IPS DF 6.9 (cell line): ENCODE data around the gene SLC8A1.

Experiments used
- DNase-seq: peaks from one replicate; pipeline ENCODE4 v3.0.0-alpha.2; 2013; ENCODE audit warnings: low read depth, low spot score
- H3K27ac ChIP-seq: one replicate; pipeline ENCODE4 v1.5.1; 2013; ENCODE audit warnings: low read length, control low read depth
- H3K27me3 ChIP-seq: 2 replicates; pipeline ENCODE4 v1.6.1; 2013; ENCODE audit warnings: mild to moderate bottlenecking, low read length; ENCODE audit not compliant: control insufficient read depth, insufficient read depth
- H3K36me3 ChIP-seq: 2 replicates; pipeline ENCODE4 v1.6.1; 2013; ENCODE audit warnings: low read length; ENCODE audit not compliant: control insufficient read depth, insufficient read depth
- H3K4me1 ChIP-seq: 2 replicates; pipeline ENCODE4 v1.6.1; 2013; ENCODE audit warnings: low read length; ENCODE audit not compliant: control insufficient read depth, insufficient read depth
- H3K4me3 ChIP-seq: 2 replicates; pipeline ENCODE4 v1.5.1; 2013; ENCODE audit warnings: mild to moderate bottlenecking, low read length
- H3K9me3 ChIP-seq: 2 replicates; pipeline ENCODE4 v1.6.1; 2013; ENCODE audit warnings: low read length, inconsistent platforms; ENCODE audit not compliant: control insufficient read depth, insufficient read depth
- WGBS: extraction: QIAGEN DNeasy Blood & Tissue Kit; methylation state at CpG from one replicate; pipeline ENCODE4 v1.1.7; 2013; ENCODE audit warnings: mixed read lengths, missing lambda C conversion rate; ENCODE audit not compliant: insufficient read length, insufficient coverage; 5-methylcytosine and 5-hydroxymethylcytosine counted together

Gene SLC8A1

DNA sequence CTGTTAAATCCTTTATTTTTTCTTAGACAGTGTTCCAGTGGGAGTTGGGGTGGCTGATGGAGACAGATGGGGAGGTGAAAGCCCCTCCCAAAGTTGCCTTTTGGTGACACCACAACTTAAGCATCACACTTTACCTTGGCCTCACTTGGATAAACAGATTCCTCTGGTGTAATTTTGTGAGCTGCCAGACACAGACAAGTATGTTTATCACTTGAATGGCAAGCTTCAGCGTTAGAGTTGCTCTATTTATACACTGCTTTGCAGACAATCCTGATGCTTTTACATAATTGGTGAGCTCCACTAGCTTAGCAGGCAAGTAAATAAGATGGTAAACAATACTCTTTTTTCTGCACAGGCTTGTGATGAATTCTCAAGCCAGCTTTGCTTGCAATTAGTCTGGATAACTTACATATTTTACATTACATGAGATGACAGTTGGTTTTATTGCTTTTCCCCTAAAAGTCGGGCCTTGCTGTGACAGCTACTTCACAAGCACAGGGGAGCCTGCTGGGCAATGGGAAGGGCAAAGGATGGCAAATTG is 226.2 kb downstream of the SLC8A1 start:
- Histone ChIP-seq H3K4me3 (no peak overlapping the region), H3K27me3 (no peaks in the 10 kb centered on the region), H3K4me1 (no peaks in the 10 kb centered on the region), H3K9me3 (no peaks in the 10 kb centered on the region), H3K36me3 (no peaks in the 10 kb centered on the region), H3K27ac (no peak overlapping the region)
- no peak for DNase-seq
- WGBS = no CpG with 5 or more reads among the region's 2 CpGs

GRCh38 chr2:40224318-40224717 is 227.6 kb downstream of the SLC8A1 start:
- no peak overlapping the region for H3K4me3 ChIP-seq
- no peak for DNase-seq
- WGBS = no CpG with 5 or more reads among the region's 4 CpGs
- no peaks in the 10 kb centered on the region for H3K27me3 ChIP-seq
- no peaks in the 10 kb centered on the region for H3K36me3 ChIP-seq
- no peak overlapping the region for H3K27ac ChIP-seq
- H3K9me3 ChIP-seq = no peaks in the 10 kb centered on the region
- H3K4me1 ChIP-seq = no peaks in the 10 kb centered on the region

DNA sequence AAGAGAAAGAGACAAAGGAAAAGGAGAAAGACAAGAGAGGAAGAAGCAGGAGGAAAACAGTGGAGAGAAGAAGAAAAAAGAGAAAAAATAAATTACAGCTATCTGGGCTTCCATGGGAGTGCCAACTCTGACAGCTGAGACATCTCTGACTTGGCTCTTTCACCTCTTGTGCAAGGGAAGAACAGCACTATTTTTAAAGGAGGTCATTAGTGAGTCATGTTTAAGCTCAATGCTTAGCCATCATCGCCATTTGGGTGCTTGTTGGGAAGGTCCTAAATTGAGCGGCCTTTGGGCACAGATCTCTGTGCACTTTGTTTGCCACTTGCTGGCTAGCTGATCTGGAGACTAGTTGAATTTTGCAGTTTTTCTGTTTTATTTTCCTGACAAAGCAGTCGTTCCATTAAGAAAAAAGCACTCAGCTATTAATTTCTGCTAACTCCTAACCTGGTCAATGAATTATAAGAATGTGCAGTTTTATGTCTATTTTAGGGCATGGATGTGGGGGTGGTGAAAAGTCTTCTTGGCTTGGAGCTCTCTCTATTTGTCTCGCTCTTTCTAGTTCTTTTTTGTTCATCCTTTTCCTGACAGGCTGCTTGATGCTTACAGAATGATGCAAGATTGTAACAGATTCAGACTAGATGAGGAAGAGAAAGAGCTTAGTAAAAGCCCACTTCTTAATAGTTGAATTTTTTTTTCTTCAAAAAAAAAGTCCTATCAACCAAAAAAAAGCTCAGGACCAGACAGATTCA is 231.5 kb downstream of the SLC8A1 start:
- no peak overlapping the region for H3K27ac ChIP-seq
- H3K4me3 ChIP-seq = no peak overlapping the region
- H3K4me1 ChIP-seq = no peaks in the 10 kb centered on the region
- H3K36me3 ChIP-seq = no peaks in the 10 kb centered on the region
- no peaks in the 10 kb centered on the region for H3K9me3 ChIP-seq
- DNase-seq = no peak
- no peaks in the 10 kb centered on the region for H3K27me3 ChIP-seq
- WGBS = no CpG with 5 or more reads among the region's 4 CpGs

DNA sequence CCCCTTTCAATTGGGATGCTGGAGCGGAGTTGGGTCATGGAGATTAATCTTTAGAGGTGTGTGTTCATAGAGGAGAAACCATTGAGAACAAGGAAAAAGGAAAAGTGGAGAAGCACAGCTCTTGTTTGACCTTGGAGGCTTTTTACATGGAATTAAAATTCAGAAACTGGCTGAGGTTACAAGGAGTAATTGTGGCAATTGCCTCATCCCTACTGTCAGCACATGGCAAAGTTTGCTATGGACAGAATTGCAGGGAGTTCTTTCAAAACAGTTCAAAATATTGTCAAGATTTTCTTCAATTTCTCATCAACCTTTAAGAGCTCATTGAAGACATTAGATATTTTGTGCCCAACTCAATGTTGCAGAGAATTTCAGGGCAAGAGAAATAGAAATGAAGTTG is 232.7 kb downstream of the SLC8A1 start:
- Histone ChIP-seq H3K4me1 (no peaks in the 10 kb centered on the region), H3K9me3 (no peaks in the 10 kb centered on the region), H3K4me3 (no peak overlapping the region), H3K36me3 (no peaks in the 10 kb centered on the region), H3K27ac (no peak overlapping the region), H3K27me3 (no peaks in the 10 kb centered on the region)
- DNase-seq = no peak
- WGBS = no CpG with 5 or more reads among the region's 1 CpG

GRCh38 chr2:40218679-40219078 is 233.2 kb downstream of the SLC8A1 start:
- no peaks in the 10 kb centered on the region for H3K36me3 ChIP-seq
- no peak for DNase-seq

GRCh38 chr2:40213619-40214018 is 238.3 kb downstream of the SLC8A1 start:
- Histone ChIP-seq H3K9me3 (no peaks in the 10 kb centered on the region), H3K36me3 (no peaks in the 10 kb centered on the region), H3K27me3 (no peaks in the 10 kb centered on the region), H3K4me1 (no peaks in the 10 kb centered on the region), H3K4me3 (no peak overlapping the region), H3K27ac (no peak overlapping the region)
- WGBS = no CpG with 5 or more reads among the region's 3 CpGs
- DNase-seq = no peak

More at GRCh38 chr2:40218679-40219078, 233.2 kb downstream of the SLC8A1 start:
- Histone ChIP-seq H3K4me1 (no peaks in the 10 kb centered on the region), H3K27me3 (no peaks in the 10 kb centered on the region), H3K4me3 (no peak overlapping the region), H3K27ac (no peak overlapping the region), H3K9me3 (no peaks in the 10 kb centered on the region)
- no CpG with 5 or more reads among the region's 3 CpGs for WGBS

GRCh38 chr2:40213071-40213470 is 238.8 kb downstream of the SLC8A1 start:
- Histone ChIP-seq H3K4me1 (no peaks in the 10 kb centered on the region), H3K27me3 (no peaks in the 10 kb centered on the region), H3K27ac (no peak overlapping the region), H3K36me3 (no peaks in the 10 kb centered on the region), H3K9me3 (no peaks in the 10 kb centered on the region), H3K4me3 (no peak overlapping the region)
- no peak for DNase-seq
- no CpG with 5 or more reads among the region's 1 CpG for WGBS

- Histone ChIP-seq H3K27ac (no peak overlapping the region), H3K9me3 (no peaks in the 10 kb centered on the region), H3K36me3 (no peaks in the 10 kb centered on the region), H3K4me3 (no peak overlapping the region), H3K27me3 (no peaks in the 10 kb centered on the region), H3K4me1 (no peaks in the 10 kb centered on the region)
- no peak for DNase-seq
- no CpG with 5 or more reads among the region's 1 CpG for WGBS
Observed at GRCh38 chr2:40210968-40211353, 240.9 kb downstream of the SLC8A1 start.

- Histone ChIP-seq H3K4me3 (no peak overlapping the region), H3K9me3 (no peaks in the 10 kb centered on the region), H3K27me3 (no peaks in the 10 kb centered on the region), H3K4me1 (no peaks in the 10 kb centered on the region), H3K36me3 (no peaks in the 10 kb centered on the region), H3K27ac (no peak overlapping the region)
- peak; percentile 9 for DNase-seq
- no CpG with 5 or more reads among the region's 1 CpG for WGBS
Observed at GRCh38 chr2:40210344-40210967, 241.4 kb downstream of the SLC8A1 start.

DNA sequence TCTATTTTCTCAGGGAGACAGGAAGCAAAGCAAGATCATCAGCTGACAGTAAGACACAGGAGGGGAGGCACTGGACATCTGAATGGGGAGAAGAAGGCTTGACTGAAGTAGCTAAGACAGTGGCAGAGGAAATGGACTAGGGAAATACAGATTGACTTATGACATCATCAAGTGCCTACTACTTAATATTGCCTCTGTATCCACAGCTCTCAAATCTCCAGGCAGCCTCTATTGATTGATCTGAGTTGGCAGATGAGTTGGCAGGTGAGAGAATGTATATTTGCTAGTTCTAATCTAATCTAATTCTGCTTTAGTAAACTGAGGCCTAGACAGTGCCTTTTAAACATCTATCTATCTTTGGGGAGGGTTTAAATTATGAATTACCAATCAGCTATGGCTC is 242.1 kb downstream of the SLC8A1 start:
- H3K4me3 ChIP-seq = no peak overlapping the region
- H3K4me1 ChIP-seq = no peaks in the 10 kb centered on the region
- DNase-seq = no peak
- H3K9me3 ChIP-seq = no peaks in the 10 kb centered on the region
- no peaks in the 10 kb centered on the region for H3K27me3 ChIP-seq
- no peaks in the 10 kb centered on the region for H3K36me3 ChIP-seq
- no peak overlapping the region for H3K27ac ChIP-seq

DNA sequence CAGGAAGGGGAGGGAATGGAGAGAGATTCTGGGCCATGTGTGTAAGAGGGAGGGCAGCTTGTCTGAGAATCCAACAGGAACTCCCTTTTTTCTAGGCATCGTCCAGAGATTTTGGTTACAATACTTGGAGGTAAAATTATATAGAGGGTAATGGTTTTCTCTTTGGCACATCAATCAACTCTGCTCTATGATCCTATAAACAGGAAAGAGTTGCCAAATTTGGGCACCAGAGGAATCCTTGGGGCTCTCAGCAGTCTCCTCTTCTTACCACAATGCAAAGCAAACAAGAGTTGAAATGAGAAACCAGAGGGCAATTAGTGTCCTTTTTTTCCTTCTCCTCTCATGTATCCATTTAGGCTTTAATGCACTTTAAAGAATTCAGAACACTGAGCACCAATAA is 243.4 kb downstream of the SLC8A1 start:
- Histone ChIP-seq H3K4me3 (no peak overlapping the region), H3K4me1 (no peaks in the 10 kb centered on the region), H3K27ac (no peak overlapping the region), H3K9me3 (no peaks in the 10 kb centered on the region), H3K27me3 (no peaks in the 10 kb centered on the region), H3K36me3 (no peaks in the 10 kb centered on the region)
- DNase-seq = no peak
- WGBS = no CpG with 5 or more reads among the region's 1 CpG
